K562 (cell line): Measurements from ENCODE around the gene MYCN.

Experiments
- EP400 ChIP-seq: fragments of 450-650 bp; IDR thresholded peaks from 2 replicates; pipeline ENCODE4 v1.6.1; 2017; ENCODE audit warnings: antibody characterized with exemption, mild to moderate bottlenecking, moderate library complexity
- FOXA1 ChIP-seq: fragments of 450-650 bp; IDR thresholded peaks from 2 replicates; pipeline ENCODE4 v1.6.1; 2016; ENCODE audit warnings: mild to moderate bottlenecking, borderline replicate concordance
- TCF7 ChIP-seq: sonication (generic); IDR thresholded peaks from 2 replicates; pipeline ENCODE4 v1.6.1; 2016; ENCODE audit warnings: antibody characterized with exemption, borderline replicate concordance
- XRCC3 ChIP-seq: fragments of 450-650 bp; IDR thresholded peaks from 2 replicates; pipeline ENCODE4 v1.6.1; 2017; ENCODE audit warnings: mild to moderate bottlenecking, moderate library complexity

DNA sequence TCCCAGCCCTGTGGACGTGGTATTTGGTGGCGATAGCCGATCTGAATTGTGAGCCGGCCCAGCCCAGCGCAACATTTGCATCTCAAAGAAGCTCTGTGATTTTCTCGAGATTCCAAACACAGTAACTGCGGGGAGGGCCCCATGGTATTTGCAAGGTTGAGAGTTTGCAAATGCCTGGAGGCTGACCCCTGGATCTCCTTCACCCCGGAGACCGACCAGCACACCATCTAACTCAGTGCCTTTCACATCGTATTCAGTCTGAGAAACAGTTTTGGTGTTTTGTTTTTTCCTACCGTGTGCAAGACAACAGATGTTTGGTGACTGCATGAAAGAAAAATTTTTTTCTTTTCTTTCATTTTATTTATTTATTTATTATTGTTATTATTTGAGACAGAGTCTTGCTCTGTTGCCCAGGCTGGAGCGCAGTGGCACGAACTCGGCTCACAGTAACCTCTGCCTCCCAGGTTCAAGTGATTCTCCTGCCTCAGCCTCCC, 40.3 kb downstream of the MYCN start:
- TF ChIP-seq EP400, result no peak
- TF ChIP-seq XRCC3, result no peak
- TF ChIP-seq TCF7, result no peak
- no peak for TF ChIP-seq FOXA1
